ENCODE data around the gene OR11G2.
"Not testable (repeated sequence)": the region's sequence is repeated elsewhere in the genome, so short reads cannot be mapped to it uniquely, and the experiment has no call there.

The OR11G2 gene

DNA sequence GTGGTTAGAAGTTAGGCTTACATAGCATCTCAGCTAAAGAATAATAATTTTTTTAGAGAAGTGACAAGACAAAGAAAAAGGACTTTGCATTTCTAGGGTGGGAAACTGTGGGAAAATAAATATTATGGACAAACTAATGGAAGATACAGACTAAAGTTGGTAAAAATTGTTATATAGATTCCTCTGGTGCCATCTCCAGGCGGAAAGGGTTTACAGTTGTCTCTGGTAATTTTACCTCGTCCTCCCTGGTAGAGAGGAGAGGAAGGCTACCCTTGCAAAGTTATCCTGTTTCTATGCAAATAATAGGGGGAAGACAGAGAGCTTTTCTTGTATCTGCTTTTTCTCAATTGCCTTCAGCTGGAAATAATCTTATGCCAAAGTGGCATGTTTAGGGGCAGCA, 5.2 kb downstream of the OR11G2 start:
- DNase-seq (ENCODE audit: extremely low read depth, low read depth), result no peak
- TF ChIP-seq, protein P1, sequence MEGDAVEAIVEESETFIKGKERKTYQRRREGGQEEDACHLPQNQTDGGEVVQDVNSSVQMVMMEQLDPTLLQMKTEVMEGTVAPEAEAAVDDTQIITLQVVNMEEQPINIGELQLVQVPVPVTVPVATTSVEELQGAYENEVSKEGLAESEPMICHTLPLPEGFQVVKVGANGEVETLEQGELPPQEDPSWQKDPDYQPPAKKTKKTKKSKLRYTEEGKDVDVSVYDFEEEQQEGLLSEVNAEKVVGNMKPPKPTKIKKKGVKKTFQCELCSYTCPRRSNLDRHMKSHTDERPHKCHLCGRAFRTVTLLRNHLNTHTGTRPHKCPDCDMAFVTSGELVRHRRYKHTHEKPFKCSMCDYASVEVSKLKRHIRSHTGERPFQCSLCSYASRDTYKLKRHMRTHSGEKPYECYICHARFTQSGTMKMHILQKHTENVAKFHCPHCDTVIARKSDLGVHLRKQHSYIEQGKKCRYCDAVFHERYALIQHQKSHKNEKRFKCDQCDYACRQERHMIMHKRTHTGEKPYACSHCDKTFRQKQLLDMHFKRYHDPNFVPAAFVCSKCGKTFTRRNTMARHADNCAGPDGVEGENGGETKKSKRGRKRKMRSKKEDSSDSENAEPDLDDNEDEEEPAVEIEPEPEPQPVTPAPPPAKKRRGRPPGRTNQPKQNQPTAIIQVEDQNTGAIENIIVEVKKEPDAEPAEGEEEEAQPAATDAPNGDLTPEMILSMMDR (IDR thresholded peaks at IDR 0.05; ENCODE audit: low read depth, low read length), result no peak

DNA sequence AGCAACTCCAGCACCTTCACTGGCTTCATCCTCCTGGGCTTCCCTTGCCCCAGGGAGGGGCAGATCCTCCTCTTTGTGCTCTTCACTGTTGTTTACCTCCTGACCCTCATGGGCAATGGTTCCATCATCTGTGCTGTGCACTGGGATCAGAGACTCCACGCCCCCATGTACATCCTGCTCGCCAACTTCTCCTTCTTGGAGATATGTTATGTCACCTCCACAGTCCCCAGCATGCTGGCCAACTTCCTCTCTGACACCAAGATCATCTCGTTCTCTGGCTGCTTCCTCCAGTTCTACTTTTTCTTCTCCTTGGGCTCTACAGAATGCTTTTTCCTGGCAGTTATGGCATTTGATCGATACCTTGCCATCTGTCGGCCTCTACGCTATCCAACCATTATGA, 6.8 kb downstream of the OR11G2 start:
- no peak for DNase-seq (ENCODE audit: extremely low read depth, low read depth)
- TF ChIP-seq, protein P1 (IDR thresholded peaks at IDR 0.05; ENCODE audit: low read depth, low read length), result no peak

DNA sequence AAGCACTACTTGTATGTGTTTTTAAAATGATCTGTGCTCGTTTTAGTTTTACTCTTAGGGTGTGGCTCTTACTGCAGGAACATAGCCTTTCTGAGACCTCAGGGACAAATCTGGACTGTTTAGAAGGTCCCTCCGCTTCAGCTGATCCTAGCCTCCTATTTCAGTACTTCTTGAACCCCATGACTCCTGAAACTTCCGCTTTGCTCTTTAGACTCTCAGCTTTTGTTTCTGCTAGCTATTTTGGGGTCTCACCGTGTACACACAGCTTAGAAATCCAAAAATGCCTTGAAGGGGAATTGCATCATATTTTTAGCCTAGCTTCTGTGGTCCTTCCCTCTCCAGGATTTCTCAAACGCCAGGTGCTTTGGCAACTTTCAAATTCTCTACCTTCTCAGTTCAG, 8.3 kb downstream of the OR11G2 start:
- no peak for DNase-seq (ENCODE audit: extremely low read depth, low read depth)
- TF ChIP-seq, protein P1 (IDR thresholded peaks at IDR 0.05; ENCODE audit: low read depth, low read length), result no peak

DNA sequence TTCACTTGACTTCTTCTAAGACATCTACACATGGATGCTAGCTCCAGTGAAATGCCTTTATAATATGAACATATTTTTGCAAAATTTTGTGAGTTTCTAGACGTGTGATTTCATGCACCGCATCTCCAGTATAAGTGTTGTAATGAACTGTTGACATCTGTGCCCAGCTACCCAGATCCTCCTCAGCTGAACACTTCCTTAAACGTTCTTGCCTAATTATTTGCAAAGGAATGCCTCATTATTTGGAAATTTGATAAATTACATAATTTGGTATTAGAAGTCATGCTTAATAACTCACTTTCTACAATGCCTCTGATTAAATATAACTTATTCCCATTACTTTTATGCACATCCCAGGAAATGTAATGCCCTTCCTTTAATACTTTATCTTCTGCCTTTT, 14.0 kb downstream of the OR11G2 start:
- TF ChIP-seq, protein P1 (IDR thresholded peaks at IDR 0.05; ENCODE audit: low read depth, low read length), result no peak
- DNase-seq (ENCODE audit: extremely low read depth, low read depth), result no peak

DNA sequence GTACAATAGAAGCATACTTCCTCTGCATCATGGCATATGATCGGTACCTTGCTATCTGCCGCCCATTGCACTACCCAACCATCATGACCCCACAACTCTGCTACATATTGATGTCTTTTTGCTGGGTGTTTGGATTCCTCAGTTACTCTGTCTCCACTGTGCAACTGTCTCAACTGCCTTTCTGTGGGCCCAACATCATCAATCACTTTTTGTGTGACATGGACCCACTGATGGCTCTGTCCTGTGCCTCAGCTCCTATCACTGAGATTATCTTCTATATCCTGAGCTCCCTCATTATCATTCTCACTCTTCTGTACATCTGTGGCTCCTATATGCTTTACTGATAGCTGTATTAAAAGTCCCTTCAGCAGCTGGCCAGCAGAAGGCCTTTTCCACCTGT, 18.9 kb downstream of the OR11G2 start:
- DNase-seq (ENCODE audit: extremely low read depth, low read depth), result no peak
- TF ChIP-seq, protein P1 (IDR thresholded peaks at IDR 0.05; ENCODE audit: low read depth, low read length), result no peak

DNA sequence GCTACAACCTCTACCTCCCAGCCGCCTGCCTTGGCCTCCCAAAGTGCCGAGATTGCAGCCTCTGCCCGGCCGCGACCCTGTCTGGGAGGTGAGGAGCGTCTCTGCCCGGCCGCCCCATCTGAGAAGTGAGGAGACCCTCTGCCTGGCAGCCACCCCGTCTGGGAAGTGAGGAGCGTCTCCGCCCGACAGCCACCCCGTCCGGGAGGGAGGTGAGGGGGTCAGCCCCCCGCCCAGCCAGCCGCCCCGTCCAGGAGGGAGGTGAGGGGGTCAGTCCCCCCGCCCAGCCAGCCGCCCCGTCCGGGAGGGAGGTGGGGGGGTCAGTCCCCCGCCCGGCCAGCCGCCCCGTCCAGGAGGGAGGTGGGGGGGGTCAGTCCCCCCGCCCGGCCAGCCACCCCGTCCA, 21.7 kb downstream of the OR11G2 start:
- not testable (repeated sequence) for DNase-seq (ENCODE audit: extremely low read depth, low read depth)

DNA sequence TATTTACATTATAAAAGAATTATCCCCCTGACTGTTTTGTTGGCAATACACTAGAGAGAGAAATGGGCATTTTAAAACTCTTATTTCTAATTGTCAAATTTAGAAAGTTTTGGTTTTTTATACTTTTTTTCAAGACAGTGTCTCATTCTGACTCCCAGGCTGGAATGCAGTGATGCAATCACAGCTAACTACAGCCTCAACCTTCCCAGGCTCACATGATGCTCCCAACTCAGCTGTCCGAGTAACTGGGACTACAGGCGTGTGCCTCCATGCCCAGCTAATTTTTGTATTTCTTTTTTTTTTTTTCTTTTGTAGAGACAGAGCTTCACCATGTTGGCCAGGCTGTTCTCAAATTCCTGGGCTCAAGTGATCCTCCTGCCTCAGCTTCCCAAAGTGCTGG, 24.5 kb downstream of the OR11G2 start:
- DNase-seq (ENCODE audit: extremely low read depth, low read depth), result no peak
- TF ChIP-seq, protein P1 (IDR thresholded peaks at IDR 0.05; ENCODE audit: low read depth, low read length), result no peak

DNA sequence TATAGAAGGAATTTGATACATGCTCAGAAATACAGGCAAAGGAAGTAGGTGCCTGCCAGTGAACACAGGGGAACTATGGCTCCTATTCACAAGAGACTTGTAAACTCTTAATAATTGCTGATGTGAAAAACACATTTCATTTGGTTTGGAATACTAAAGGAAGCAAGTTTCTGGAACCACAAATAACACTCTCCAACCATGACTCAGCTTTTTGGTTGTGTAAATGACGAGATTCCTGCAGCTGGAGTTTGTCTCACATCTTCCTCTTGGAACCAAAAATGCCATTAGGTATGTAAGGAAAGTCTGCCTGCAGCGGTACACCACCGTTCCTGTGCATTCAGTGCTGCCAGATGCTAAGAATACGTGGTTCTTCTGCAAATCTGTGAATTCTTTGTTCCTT, 28.3 kb downstream of the OR11G2 start:
- TF ChIP-seq, protein P1 (IDR thresholded peaks at IDR 0.05; ENCODE audit: low read depth, low read length), result no peak
- no peak for DNase-seq (ENCODE audit: extremely low read depth, low read depth)
